Activated T-helper 1 cell treated with anti-CD3 and anti-CD28 coated beads, Interleukin-2, amount 50 U/mL, for 16 hours (primary cell): ENCODE results near the gene RNASE13.

Experiments used
- DNase-seq, 2 donors: peaks; one replicate each; pipeline ENCODE4 v3.0.0-alpha.2; 2020; ENCODE audit warnings: low read depth in 1 of 2, low spot score in 1 of 2

Gene RNASE13

DNA sequence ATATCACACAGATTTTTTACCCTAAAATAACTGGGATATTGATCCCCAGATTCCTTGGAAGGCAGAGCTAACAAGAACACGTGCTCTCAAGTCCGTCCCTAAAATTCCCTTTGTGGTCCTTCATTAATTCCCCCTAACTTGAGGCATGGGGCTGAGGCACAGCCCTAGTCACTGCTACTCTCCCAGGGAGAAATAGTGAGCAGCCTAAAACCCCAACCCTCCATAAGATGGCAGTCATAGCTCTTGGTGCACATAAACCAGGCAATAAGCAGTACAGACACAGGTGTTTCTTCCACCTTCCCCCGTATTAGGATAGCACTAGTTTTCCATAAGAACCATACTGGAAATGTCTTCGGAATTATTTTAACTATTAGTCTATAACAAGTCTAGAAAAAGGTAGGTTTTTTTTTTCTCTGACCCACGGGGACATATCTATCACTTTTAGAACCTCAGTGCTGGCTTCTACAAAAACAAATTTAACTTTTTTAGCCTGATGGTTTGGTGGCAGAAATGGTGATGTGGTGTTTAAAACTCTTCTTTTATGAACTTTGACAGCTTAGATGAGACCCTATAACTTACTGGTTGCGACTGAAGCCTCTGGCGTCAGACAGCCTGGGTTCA, 32.4 kb upstream of the RNASE13 start:
- no peak for DNase-seq

DNA sequence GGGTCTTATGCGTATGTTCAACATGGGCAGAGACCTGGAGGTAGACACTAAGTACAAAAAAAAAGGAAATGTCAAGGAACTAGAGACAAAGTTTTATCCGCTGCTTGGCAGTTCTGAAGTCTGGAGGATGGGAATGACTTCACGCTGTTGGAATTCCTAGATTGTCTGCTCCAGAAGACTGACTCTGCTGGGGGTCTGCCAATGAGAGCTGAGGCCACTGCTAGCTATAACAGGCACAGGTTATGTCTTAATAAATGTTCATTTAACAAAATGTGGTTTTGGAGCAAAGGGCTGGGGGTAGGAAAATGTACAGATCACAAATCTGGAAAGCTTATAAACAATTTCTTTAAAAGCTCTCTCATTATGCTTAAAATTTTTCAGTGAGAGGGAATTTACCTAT, 28.9 kb upstream of the RNASE13 start:
- DNase-seq: no peak

- DNase-seq: no peak
These were observed 26.7 kb upstream of the RNASE13 start for GRCh38 chr14:21061347-21061668.

DNA sequence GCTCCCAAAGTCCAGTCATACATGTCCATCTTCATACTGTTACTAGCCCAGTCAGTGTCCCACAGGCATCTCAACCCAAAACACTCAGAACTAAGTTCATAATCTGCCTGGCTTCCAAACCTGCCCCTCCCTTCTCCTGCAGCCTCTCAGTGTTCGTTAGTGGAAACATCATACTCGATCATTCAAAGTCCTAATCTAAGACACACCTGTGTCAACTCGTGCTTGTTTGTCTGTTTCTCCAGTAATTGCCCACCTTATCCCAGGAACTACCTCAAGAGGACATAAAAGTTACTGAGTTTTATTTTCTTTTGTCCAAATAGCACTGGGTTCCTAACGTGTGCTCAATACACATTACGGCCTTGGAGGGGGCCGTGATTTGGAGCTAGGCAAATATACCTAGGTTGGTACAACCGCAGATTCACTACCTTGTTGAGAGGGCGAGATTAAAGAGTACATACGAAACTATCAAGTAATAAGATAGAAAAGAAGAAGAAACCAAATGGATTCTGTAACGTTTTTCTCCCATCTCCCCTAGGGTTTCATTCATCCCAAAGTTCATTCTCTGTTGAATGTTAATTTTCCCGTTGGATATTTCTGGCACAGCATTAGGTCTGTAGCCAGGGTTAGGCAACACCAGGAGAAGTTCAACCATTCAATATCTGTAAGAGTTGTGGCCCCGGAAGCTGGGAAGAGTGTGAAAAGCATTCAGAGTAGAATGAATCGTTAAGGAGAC, 26.2 kb upstream of the RNASE13 start:
- no peak for DNase-seq

DNA sequence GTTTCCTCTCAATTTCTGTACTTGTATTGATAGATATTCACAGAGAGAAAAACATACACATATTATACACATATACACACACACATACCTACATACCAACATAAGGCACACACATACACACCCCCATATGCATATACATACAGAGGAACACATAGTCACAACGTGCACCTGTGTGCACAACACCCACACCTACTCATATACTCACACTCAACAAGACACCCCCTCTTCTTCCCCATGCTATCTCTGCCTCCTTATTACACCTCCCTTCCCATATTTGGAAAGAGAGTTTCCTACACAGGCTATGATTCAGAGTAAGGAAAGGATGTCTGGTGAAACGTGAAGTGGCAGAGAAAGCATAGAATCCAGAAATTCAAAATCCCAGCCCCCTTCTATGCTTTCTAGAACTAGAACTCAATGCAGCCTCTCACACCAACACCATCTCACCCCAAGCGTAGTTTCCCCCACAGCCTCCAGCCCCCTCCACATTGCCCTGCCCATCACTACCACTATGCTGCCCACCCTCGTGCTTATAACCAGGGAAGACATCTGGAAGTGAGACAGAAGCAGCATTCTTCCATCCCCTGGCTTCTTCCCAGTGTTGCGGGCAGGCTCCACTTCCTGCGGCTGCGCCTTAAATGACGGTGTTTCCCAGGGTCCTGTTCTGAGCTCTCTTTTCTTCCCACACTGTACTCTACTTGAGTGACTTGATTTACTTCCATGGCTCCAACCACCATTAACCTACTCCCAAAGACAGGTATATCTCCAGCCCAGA, 25.4 kb upstream of the RNASE13 start:
- no peak for DNase-seq

DNA sequence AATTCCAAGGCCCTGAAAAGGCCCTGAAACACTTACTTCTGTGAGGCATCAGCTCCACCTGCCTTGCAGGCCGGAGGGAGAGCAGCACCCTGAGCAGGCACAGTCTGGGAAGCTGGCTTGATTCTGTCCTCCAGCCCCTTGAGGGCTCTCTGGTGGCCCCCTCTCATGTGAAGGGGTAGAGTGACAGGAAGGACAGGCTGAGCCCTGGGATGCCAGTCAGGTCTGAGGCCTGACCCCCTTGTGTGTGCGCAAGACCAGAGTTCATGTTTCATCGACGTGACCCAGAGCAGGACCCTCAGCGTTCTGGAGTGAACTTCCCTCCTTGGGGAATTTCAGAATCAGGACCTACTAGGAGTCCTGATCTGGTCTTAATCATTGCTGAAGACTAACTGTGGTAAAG, 24.3 kb upstream of the RNASE13 start:
- no peak for DNase-seq

DNA sequence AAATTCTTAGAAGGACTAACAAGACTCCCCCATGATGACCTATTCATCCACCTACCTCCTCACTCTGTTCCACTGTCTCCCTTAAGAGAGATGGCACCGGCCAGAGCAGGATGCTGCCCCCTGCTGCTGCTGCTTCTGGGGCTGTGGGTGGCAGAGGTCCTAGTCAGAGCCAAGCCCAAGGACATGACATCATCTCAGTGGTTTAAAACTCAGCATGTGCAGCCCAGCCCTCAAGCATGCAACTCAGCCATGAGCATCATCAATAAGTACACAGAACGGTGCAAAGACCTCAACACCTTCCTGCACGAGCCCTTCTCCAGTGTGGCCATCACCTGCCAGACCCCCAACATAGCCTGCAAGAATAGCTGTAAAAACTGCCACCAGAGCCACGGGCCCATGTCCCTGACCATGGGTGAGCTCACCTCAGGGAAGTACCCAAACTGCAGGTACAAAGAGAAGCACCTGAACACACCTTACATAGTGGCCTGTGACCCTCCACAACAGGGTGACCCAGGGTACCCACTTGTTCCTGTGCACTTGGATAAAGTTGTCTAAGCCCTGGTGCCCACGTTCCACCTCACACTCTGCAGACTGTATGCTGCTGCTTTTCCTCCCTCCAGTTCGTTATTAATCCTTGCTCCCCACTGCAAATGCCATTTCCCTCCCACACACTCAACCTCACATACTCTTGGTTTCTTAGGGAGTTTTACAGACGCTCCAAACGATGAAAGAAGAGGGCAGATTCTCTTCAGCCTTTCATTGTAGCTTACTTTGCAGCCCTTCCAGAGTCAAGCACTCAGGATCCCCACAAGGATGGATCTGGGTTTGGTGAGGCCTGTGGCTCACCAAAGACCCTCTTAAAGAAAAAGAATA, 23.4 kb upstream of the RNASE13 start, which contains the start of gene RNASE8:
Gene RNASE8, plus strand, starts transcription at position 20 of the 873 bp plus-strand sequence. Its CDS starts 71 bp downstream, at position 91.
- no peak for DNase-seq

- DNase-seq: no peak
These were observed 22.0 kb upstream of the RNASE13 start for GRCh38 chr14:21056520-21057163.

DNA sequence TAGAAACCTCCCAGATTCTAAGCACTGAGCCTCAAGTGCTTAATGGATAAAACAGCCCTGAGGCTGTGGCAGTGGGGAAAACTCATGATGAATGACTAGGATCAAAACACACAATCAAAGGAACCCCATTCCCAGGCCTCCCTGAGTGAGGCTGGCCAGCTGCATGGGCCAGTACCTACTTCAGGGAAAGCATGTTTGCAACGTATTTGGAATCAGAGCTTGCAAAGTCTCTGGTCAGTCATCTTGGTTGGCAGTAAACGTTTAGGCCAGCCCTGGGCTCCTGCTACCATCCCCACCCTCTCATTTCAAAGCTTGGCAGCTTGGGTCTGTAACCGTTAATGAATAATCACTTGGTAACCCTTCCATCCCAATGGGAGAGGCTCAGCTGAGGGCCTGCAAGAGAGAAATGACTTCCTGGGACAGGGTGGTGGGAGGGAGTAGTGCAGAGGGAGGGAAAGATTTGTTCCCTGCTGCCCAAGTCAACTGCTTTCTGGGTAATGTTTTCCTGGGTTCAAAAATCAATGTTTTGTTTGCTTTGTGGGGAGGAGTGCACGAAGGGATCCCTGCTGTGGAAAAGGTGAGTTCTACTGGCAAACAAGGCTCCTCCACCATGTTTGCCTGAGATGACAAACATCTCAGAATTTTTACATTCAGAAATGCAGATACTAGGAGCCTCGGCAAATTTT, 21.0 kb upstream of the RNASE13 start:
- DNase-seq: no peak

DNA sequence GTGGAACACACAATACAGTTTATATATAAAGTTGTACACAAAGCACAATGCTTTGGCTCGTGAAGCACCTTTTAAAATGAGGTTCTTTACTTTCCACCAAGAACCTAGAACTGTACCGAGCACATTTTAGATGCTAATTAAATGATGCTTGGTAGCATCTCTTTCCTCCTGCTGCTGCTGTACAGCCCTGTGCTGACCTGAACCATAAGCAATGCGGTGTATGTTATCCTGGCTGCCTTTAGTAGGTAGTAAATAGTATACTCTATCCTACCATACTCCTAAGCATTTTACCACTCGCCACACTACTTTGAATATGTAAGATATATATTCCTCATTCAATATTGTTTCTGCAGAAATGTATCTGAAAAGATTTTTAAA, 20.1 kb upstream of the RNASE13 start:
- DNase-seq: no peak

- DNase-seq: no peak
These were observed 19.6 kb upstream of the RNASE13 start for GRCh38 chr14:21054123-21054767.

GRCh38 chr14:21053184-21054122, 18.8 kb upstream of the RNASE13 start:
- DNase-seq: no peak

DNA sequence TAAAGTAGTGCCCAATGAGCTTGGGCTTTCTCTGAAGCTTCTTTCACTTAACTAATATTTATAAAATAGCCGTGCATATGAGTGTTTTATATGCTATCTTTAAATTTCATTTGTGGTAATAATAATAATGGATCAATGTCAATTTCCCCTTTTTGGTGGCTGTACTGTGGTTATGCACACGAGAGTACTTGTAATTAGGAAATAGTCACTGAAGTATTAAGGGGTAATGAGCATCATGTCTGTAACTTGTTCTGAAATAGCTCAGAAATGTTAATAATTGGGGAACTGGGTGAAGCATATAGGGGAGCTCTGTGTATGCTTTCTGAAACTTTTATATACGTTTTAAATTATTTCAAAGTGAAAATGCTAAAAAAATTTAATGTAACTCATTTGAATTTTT, 16.0 kb upstream of the RNASE13 start:
- no peak for DNase-seq

- DNase-seq: no peak
These were observed 14.7 kb upstream of the RNASE13 start for GRCh38 chr14:21049271-21049673.

- DNase-seq: no peak
These were observed 14.0 kb upstream of the RNASE13 start for GRCh38 chr14:21048638-21049037.

GRCh38 chr14:21047378-21047781, 12.8 kb upstream of the RNASE13 start:
- no peak for DNase-seq

DNA sequence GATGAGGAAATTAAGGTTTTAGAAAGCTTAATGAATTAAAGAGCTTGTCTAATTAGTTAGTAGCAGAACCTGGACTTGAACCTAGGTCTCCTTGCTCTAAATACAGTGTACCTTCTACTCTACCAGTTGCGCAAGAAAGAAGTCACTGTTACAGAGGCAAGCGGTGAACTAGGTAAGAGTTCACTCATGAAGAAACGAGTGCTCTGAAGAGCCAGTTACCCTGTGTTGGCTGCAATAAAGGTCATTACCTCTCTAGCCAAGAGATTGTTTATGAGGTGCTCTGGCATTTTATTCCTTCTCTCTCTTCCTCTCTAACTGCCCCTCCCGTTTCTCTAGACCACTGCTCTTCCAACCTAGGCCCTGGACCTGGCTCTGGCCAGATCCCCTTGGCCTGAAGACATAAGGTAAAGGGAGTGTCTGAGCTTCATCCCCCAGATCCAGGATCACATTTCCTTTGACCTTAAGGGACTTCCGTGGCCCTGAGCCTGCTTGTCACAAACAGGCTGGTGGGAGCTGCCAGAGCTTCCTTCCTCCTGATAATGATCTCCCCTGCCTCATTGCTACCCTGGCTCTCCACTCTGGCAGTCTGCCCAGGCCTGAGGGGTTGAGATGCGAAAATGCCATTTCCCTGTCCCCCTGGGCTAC, 9.5 kb upstream of the RNASE13 start:
- DNase-seq: no peak

DNA sequence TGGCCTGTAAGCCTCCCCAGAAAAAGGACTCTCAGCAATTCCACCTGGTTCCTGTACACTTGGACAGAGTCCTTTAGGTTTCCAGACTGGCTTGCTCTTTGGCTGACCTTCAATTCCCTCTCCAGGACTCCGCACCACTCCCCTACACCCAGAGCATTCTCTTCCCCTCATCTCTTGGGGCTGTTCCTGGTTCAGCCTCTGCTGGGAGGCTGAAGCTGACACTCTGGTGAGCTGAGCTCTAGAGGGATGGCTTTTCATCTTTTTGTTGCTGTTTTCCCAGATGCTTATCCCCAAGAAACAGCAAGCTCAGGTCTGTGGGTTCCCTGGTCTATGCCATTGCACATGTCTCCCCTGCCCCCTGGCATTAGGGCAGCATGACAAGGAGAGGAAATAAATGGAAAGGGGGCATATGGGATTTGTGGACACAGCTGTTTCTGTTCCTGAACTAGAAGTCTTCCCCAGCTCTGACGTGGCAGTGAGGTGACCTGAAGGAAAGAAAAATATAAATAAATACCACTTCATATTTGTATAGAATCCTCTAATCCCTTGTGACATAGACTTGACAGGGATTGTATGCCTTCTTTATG, 8.9 kb upstream of the RNASE13 start:
- DNase-seq: no peak
